GM23248 (cell line): Measurements from ENCODE around the gene ROMO1. TPM values are rescaled to one million over a fixed set of nuclear protein-coding genes. Genes with fewer than 3 reads are reported as not detected.
A peak's percentile ranks its signal among the peaks of the same experiment; 100 is the strongest.

ENCODE experiments used
- DNase-seq: peaks from one replicate; pipeline ENCODE4 v3.0.0-alpha.2; 2015
- H2AFZ ChIP-seq: fragments of 200-600 bp; sonication (generic); 2 replicates; pipeline ENCODE4 v1.6.1; 2016; ENCODE audit warnings: antibody characterized with exemption
- H3F3A ChIP-seq: fragments of 200-600 bp; sonication (generic); 2 replicates; pipeline ENCODE4 v1.6.1; 2016; ENCODE audit warnings: mild to moderate bottlenecking, antibody characterized with exemption, mixed run types; ENCODE audit not compliant: insufficient read depth
- H3K27ac ChIP-seq: fragments of 200-600 bp; sonication (generic); 2 replicates; pipeline ENCODE4 v1.5.1; 2016; ENCODE audit warnings: mild to moderate bottlenecking
- H3K27me3 ChIP-seq: fragments of 200-600 bp; sonication (generic); replicated peaks from 2 replicates; pipeline ENCODE4 v1.6.1; 2016; ENCODE audit warnings: mild to moderate bottlenecking; ENCODE audit not compliant: insufficient read depth
- H3K36me3 ChIP-seq: fragments of 200-600 bp; sonication (generic); 2 replicates; pipeline ENCODE4 v1.6.1; 2016; ENCODE audit warnings: low read depth, mild to moderate bottlenecking
- H3K4me1 ChIP-seq: fragments of 200-600 bp; sonication (generic); 2 replicates; pipeline ENCODE4 v1.6.1; 2016; ENCODE audit warnings: mild to moderate bottlenecking; ENCODE audit not compliant: insufficient read depth
- H3K4me2 ChIP-seq: fragments of 200-600 bp; sonication (generic); one replicate; pipeline ENCODE4 v1.6.1; 2016; ENCODE audit warnings: mild to moderate bottlenecking; ENCODE audit not compliant: unreplicated experiment
- H3K4me3 ChIP-seq: fragments of 200-600 bp; sonication (generic); 2 replicates; pipeline ENCODE4 v1.5.1; 2016; ENCODE audit warnings: mild to moderate bottlenecking
- H3K79me2 ChIP-seq: fragments of 200-600 bp; sonication (generic); 2 replicates; pipeline ENCODE4 v1.6.1; 2016; ENCODE audit warnings: mild to moderate bottlenecking; ENCODE audit not compliant: insufficient read depth
- H3K9ac ChIP-seq: fragments of 200-600 bp; sonication (generic); 2 replicates; pipeline ENCODE4 v1.6.1; 2016; ENCODE audit warnings: mild to moderate bottlenecking
- H3K9me2 ChIP-seq: fragments of 200-600 bp; sonication (generic); 2 replicates; pipeline ENCODE4 v1.6.1; 2016; ENCODE audit warnings: mixed run types, mild to moderate bottlenecking, moderate library complexity; ENCODE audit not compliant: insufficient read depth
- H3K9me3 ChIP-seq: fragments of 200-600 bp; sonication (generic); one replicate; pipeline ENCODE4 v1.6.1; 2017; ENCODE audit warnings: low read depth
- H4K20me1 ChIP-seq: fragments of 200-600 bp; sonication (generic); 2 replicates; pipeline ENCODE4 v1.6.0; 2016; ENCODE audit not compliant: insufficient read depth
- EZH2 ChIP-seq: fragments of 200-600 bp; sonication (generic); IDR thresholded peaks from 2 replicates; pipeline ENCODE4 v1.6.1; 2018; ENCODE audit warnings: antibody characterized with exemption, mild to moderate bottlenecking; ENCODE audit not compliant: insufficient read depth, poor library complexity, severe bottlenecking
- EZH2phosphoT487 ChIP-seq: fragments of 200-600 bp; sonication (generic); IDR thresholded peaks from 2 replicates; pipeline ENCODE4 v1.6.1; 2018; ENCODE audit warnings: antibody characterized with exemption, moderate library complexity, mild to moderate bottlenecking, low read depth; ENCODE audit not compliant: insufficient read depth
- WGBS, 2 experiments: methylation state at CpG; one replicate each; pipeline ENCODE4 v1.1.6; 2015 to 2017; ENCODE audit warnings: low lambda C conversion rate in 2 of 2, low coverage in 1 of 2; ENCODE audit errors: missing lambda C conversion rate in 2 of 2; 5-methylcytosine and 5-hydroxymethylcytosine counted together
- in situ Hi-C: fragments of 300-500 bp; cut with MboI; formaldehyde crosslinking; loops from 2 replicates; pipeline ENCODE4 v1.15.0; 2020
- polyA plus RNA-seq: library from polyadenylated mRNA; unstranded; fragments of >200 nt; fragmentation: Nextera tagmentation; extraction: Ambion mirVana; gene quantifications from 2 replicates; pipeline ENCODE4 v1.2.1, GENCODE V29; 2016
- total RNA-seq: library from RNA; depleted of rRNA; stranded (reverse); fragments of >200 nt; shearing (Covaris generic); gene quantifications from 2 replicates; pipeline ENCODE4 v1.2.3, GENCODE V29; 2014

The ROMO1 gene
- total and polyA plus RNA-seq, 2 experiments from 2014 or later = 311 to 543 TPM

DNA sequence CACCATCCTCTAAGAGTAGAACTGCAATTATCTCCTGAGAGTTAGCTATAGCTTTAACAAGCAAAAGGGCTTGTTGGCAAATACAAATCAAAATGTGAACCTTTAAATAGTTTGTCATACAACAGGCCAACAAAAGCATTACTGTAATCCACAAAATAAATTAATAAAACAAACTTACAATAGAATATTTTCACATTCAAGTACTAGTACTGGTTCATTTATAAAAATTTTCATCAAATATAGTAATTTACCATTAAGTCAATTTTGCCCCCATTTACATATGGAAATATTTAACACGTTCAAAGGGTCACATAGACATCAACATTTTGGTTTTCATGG lies 33.4 kb downstream of the ROMO1 start:
- 10 to 16% methylated on average over 1 of the region's 1 CpG for WGBS, 2 experiments
- H3K27ac ChIP-seq = 0 out of 2 replicates have a peak overlapping the region, but pooled peaks have one; percentile 1
- H3K27me3 ChIP-seq = no peaks in the 10 kb centered on the region
- no peak for TF ChIP-seq EZH2
- TF ChIP-seq EZH2phosphoT487 = no peak
- no peak overlapping the region for H3K9ac ChIP-seq
- peaks cover 96% of the 10 kb centered on the region for H3K36me3 ChIP-seq
- H4K20me1 ChIP-seq = peaks cover 56% of the 10 kb centered on the region
- H2AFZ ChIP-seq = no peak overlapping the region
- in situ Hi-C loops = no loop called here
- H3K4me3 ChIP-seq = no peak overlapping the region
- H3K4me2 ChIP-seq = no peak overlapping the region
- H3F3A ChIP-seq = peaks cover 65% of the 10 kb centered on the region
- H3K79me2 ChIP-seq = peaks cover 100% of the 10 kb centered on the region
- H3K4me1 ChIP-seq = peaks cover 51% of the 10 kb centered on the region
- H3K9me2 ChIP-seq = no peaks in the 10 kb centered on the region
- DNase-seq = no peak
- no peaks in the 10 kb centered on the region for H3K9me3 ChIP-seq

GRCh38 chr20:35734374-35734773 lies 35.2 kb downstream of the ROMO1 start:
- no peak overlapping the region for H2AFZ ChIP-seq
- H3K27ac ChIP-seq = peak overlapping the region; percentile 9
- peak overlapping the region; percentile 39 for H3K4me2 ChIP-seq
- peaks cover 67% of the 10 kb centered on the region for H3K4me1 ChIP-seq
- no peak for DNase-seq
- peaks cover 72% of the 10 kb centered on the region for H3F3A ChIP-seq
- H3K27me3 ChIP-seq = no peaks in the 10 kb centered on the region
- TF ChIP-seq EZH2 (no peak), EZH2phosphoT487 (no peak)
- no peaks in the 10 kb centered on the region for H3K9me3 ChIP-seq
- in situ Hi-C loops = no loop called here
- peaks cover 100% of the 10 kb centered on the region for H3K79me2 ChIP-seq
- peak overlapping the region; percentile 46 for H3K9ac ChIP-seq
- no peak overlapping the region for H3K4me3 ChIP-seq
- peaks cover 94% of the 10 kb centered on the region for H3K36me3 ChIP-seq
- no peaks in the 10 kb centered on the region for H3K9me2 ChIP-seq
- peaks cover 65% of the 10 kb centered on the region for H4K20me1 ChIP-seq

GRCh38 chr20:35734777-35735649 lies 35.8 kb downstream of the ROMO1 start:
- Histone ChIP-seq H3K9me3 (no peaks in the 10 kb centered on the region), H3K9ac (peak overlapping the region; percentile 46), H3K4me2 (peak overlapping the region; percentile 39), H3K27me3 (no peaks in the 10 kb centered on the region), H3K4me1 (peaks cover 66% of the 10 kb centered on the region), H3F3A (peaks cover 72% of the 10 kb centered on the region), H3K79me2 (peaks cover 100% of the 10 kb centered on the region), H2AFZ (no peak overlapping the region), H3K9me2 (no peaks in the 10 kb centered on the region), H3K36me3 (peaks cover 94% of the 10 kb centered on the region), H3K27ac (peak overlapping the region; percentile 38), H4K20me1 (peaks cover 64% of the 10 kb centered on the region), H3K4me3 (peak overlapping the region; percentile 41)
- TF ChIP-seq EZH2 = no peak
- no peak for TF ChIP-seq EZH2phosphoT487
- in situ Hi-C loops = no loop called here
- DNase-seq = no peak
- WGBS, 2 experiments = 68 to 72% methylated on average over 4 of the region's 4 CpGs

GRCh38 chr20:35735826-35736470 lies 36.7 kb downstream of the ROMO1 start:
- peaks cover 92% of the 10 kb centered on the region for H3K36me3 ChIP-seq
- peaks cover 61% of the 10 kb centered on the region for H4K20me1 ChIP-seq
- H2AFZ ChIP-seq = no peak overlapping the region
- DNase-seq = peak; percentile 56
- in situ Hi-C loops = no loop called here
- TF ChIP-seq EZH2phosphoT487 = no peak
- no peak for TF ChIP-seq EZH2
- peak overlapping the region; percentile 46 for H3K9ac ChIP-seq
- H3K4me1 ChIP-seq = peaks cover 62% of the 10 kb centered on the region
- peak overlapping the region; percentile 41 for H3K4me3 ChIP-seq
- no peaks in the 10 kb centered on the region for H3K27me3 ChIP-seq
- WGBS, 2 experiments = 40 to 47% methylated on average over 7 of the region's 7 CpGs
- H3K9me2 ChIP-seq = no peaks in the 10 kb centered on the region
- H3K79me2 ChIP-seq = peaks cover 100% of the 10 kb centered on the region
- H3K9me3 ChIP-seq = no peaks in the 10 kb centered on the region
- H3K4me2 ChIP-seq = peak overlapping the region; percentile 39
- H3K27ac ChIP-seq = peak overlapping the region; percentile 38
- H3F3A ChIP-seq = peaks cover 70% of the 10 kb centered on the region
